ENCODE data around the gene WHRN. TPM values are rescaled to one million over a fixed set of nuclear protein-coding genes. Genes with fewer than 3 reads are reported as not detected.

WHRN gene
- total and polyA plus RNA-seq, 7 experiments from 2014 or later: 0.12 to 24.0 (median 2.5) TPM; not detected in 1

GRCh38 chr9:114427644-114428043, 77.6 kb downstream of the WHRN start:
- intact Hi-C loops (cut with micrococcal nuclease): no loop called here
- no peaks in the 10 kb centered on the region for H3K36me3 ChIP-seq (ENCODE audit: control insufficient read depth in 2 of 3, insufficient read depth in 3 of 3, low read length in 3 of 3)
- no peak overlapping the region for H3K4me3 ChIP-seq (ENCODE audit: low read length)
- no peak overlapping the region for H3K27ac ChIP-seq (ENCODE audit: low read depth, low read length)
- DNase-seq (no peak), ATAC-seq (no peak)
- Mint-ChIP-seq H3K27ac (no peak overlapping the region), H3K36me3 (no peaks in the 10 kb centered on the region), H3K4me3 (no peak overlapping the region), H3K4me1 (no peaks in the 10 kb centered on the region), H3K27me3 (peaks cover 0 to 19% (median 0%) of the 10 kb centered on the region in 5 donors), H3K9me3 (no peaks in the 10 kb centered on the region)
- no peaks in the 10 kb centered on the region for H3K27me3 ChIP-seq (ENCODE audit: control insufficient read depth in 2 of 2, insufficient read depth in 2 of 2, low read length in 2 of 2)
- ChIA-PET POLR2A (no interaction called here), CTCF (interaction anchor here (0.7 to 0.9 kb wide), 2 partner anchors 137 to 164 kb away, joined by 3 read pairs; no protein-coding TSS in a partner anchor)
- no peaks in the 10 kb centered on the region for H3K4me1 ChIP-seq (ENCODE audit: control insufficient read depth in 2 of 2, insufficient read depth in 2 of 2, low read length in 2 of 2)
- H3K9me3 ChIP-seq (ENCODE audit: control insufficient read depth in 2 of 3, low read length in 3 of 3): no peaks in the 10 kb centered on the region

GRCh38 chr9:114426046-114426948, 79.0 kb downstream of the WHRN start:
- peaks cover 0 to 13% (median 0%) of the 10 kb centered on the region in 5 donors for H3K27me3 Mint-ChIP-seq
- ATAC-seq: no peak
- H3K27ac ChIP-seq (ENCODE audit: low read depth, low read length): no peak overlapping the region
- ChIA-PET POLR2A (interaction anchor here (0.6 to 1.0 kb wide), 2 partner anchors 24 to 60 kb away, joined by 3 read pairs; no protein-coding TSS in a partner anchor), CTCF (no interaction called here)
- no peaks in the 10 kb centered on the region for H3K36me3 Mint-ChIP-seq
- H3K9me3 ChIP-seq (ENCODE audit: control insufficient read depth in 2 of 3, low read length in 3 of 3): no peaks in the 10 kb centered on the region
- H3K27me3 ChIP-seq (ENCODE audit: control insufficient read depth in 2 of 2, insufficient read depth in 2 of 2, low read length in 2 of 2): no peaks in the 10 kb centered on the region
- no peaks in the 10 kb centered on the region for H3K36me3 ChIP-seq (ENCODE audit: control insufficient read depth in 2 of 3, insufficient read depth in 3 of 3, low read length in 3 of 3)
- H3K27ac Mint-ChIP-seq: peak overlapping the region in 1 of 9 donors; percentile 5
- intact Hi-C loops (cut with micrococcal nuclease): no loop called here
- no peak for DNase-seq
- no peaks in the 10 kb centered on the region for H3K9me3 Mint-ChIP-seq
- H3K4me3 ChIP-seq (ENCODE audit: low read length): no peak overlapping the region
- no peaks in the 10 kb centered on the region for H3K4me1 ChIP-seq (ENCODE audit: control insufficient read depth in 2 of 2, insufficient read depth in 2 of 2, low read length in 2 of 2)
- no peak overlapping the region for H3K4me3 Mint-ChIP-seq
- no peaks in the 10 kb centered on the region for H3K4me1 Mint-ChIP-seq

GRCh38 chr9:114425126-114425525, 80.1 kb downstream of the WHRN start:
- H3K36me3 ChIP-seq (ENCODE audit: control insufficient read depth in 2 of 3, insufficient read depth in 3 of 3, low read length in 3 of 3): no peaks in the 10 kb centered on the region
- peaks cover 0 to 10% (median 0%) of the 10 kb centered on the region in 5 donors for H3K27me3 Mint-ChIP-seq
- intact Hi-C loops (cut with micrococcal nuclease): no loop called here
- H3K4me1 ChIP-seq (ENCODE audit: control insufficient read depth in 2 of 2, insufficient read depth in 2 of 2, low read length in 2 of 2): no peaks in the 10 kb centered on the region
- H3K27ac Mint-ChIP-seq: no peak overlapping the region
- no peaks in the 10 kb centered on the region for H3K9me3 ChIP-seq (ENCODE audit: control insufficient read depth in 2 of 3, low read length in 3 of 3)
- DNase-seq (no peak), ATAC-seq (no peak)
- no peaks in the 10 kb centered on the region for H3K9me3 Mint-ChIP-seq
- H3K4me1 Mint-ChIP-seq: no peaks in the 10 kb centered on the region
- no peak overlapping the region for H3K4me3 Mint-ChIP-seq
- H3K27ac ChIP-seq (ENCODE audit: low read depth, low read length): no peak overlapping the region
- POLR2A ChIA-PET: interaction anchor here (0.7 kb wide), 1 partner anchor 82 kb away, joined by 3 read pairs; no protein-coding TSS in a partner anchor
- no peaks in the 10 kb centered on the region for H3K27me3 ChIP-seq (ENCODE audit: control insufficient read depth in 2 of 2, insufficient read depth in 2 of 2, low read length in 2 of 2)
- no peaks in the 10 kb centered on the region for H3K36me3 Mint-ChIP-seq
- CTCF ChIA-PET: no interaction called here
- H3K4me3 ChIP-seq (ENCODE audit: low read length): no peak overlapping the region

- DNase-seq (no peak), ATAC-seq (no peak)
- Mint-ChIP-seq H3K9me3 (no peaks in the 10 kb centered on the region), H3K36me3 (no peaks in the 10 kb centered on the region), H3K4me1 (peaks cover 0 to 3% (median 0%) of the 10 kb centered on the region in 7 donors), H3K4me3 (no peak overlapping the region), H3K27me3 (peaks cover 0 to 8% (median 0%) of the 10 kb centered on the region in 5 donors), H3K27ac (no peak overlapping the region)
- no peaks in the 10 kb centered on the region for H3K36me3 ChIP-seq (ENCODE audit: control insufficient read depth in 2 of 3, insufficient read depth in 3 of 3, low read length in 3 of 3)
- H3K4me3 ChIP-seq (ENCODE audit: low read length): no peak overlapping the region
- ChIA-PET POLR2A (no interaction called here), CTCF (no interaction called here)
- no peaks in the 10 kb centered on the region for H3K27me3 ChIP-seq (ENCODE audit: control insufficient read depth in 2 of 2, insufficient read depth in 2 of 2, low read length in 2 of 2)
- intact Hi-C loops (cut with micrococcal nuclease): no loop called here
- no peaks in the 10 kb centered on the region for H3K9me3 ChIP-seq (ENCODE audit: control insufficient read depth in 2 of 3, low read length in 3 of 3)
- no peaks in the 10 kb centered on the region for H3K4me1 ChIP-seq (ENCODE audit: control insufficient read depth in 2 of 2, insufficient read depth in 2 of 2, low read length in 2 of 2)
- no peak overlapping the region for H3K27ac ChIP-seq (ENCODE audit: low read depth, low read length)
Measured at GRCh38 chr9:114424126-114424525, 81.1 kb downstream of the WHRN start.

- intact Hi-C loops (cut with micrococcal nuclease): no loop called here
- CTCF ChIA-PET: interaction anchor here (0.6 kb wide), 1 partner anchor 315 kb away, joined by 3 read pairs; no protein-coding TSS in a partner anchor
- no peak for ATAC-seq
- Histone ChIP-seq H3K27ac (ENCODE audit: low read depth, low read length) (no peak overlapping the region), H3K27me3 (ENCODE audit: control insufficient read depth in 2 of 2, insufficient read depth in 2 of 2, low read length in 2 of 2) (no peaks in the 10 kb centered on the region), H3K4me1 (ENCODE audit: control insufficient read depth in 2 of 2, insufficient read depth in 2 of 2, low read length in 2 of 2) (no peaks in the 10 kb centered on the region), H3K4me3 (ENCODE audit: low read length) (no peak overlapping the region), H3K36me3 (ENCODE audit: control insufficient read depth in 2 of 3, insufficient read depth in 3 of 3, low read length in 3 of 3) (no peaks in the 10 kb centered on the region), H3K9me3 (ENCODE audit: control insufficient read depth in 2 of 3, low read length in 3 of 3) (no peaks in the 10 kb centered on the region)
- peaks cover 0 to 8% (median 0%) of the 10 kb centered on the region in 5 donors for H3K27me3 Mint-ChIP-seq
- no peak overlapping the region for H3K4me3 Mint-ChIP-seq
- no peak for DNase-seq
- no peaks in the 10 kb centered on the region for H3K36me3 Mint-ChIP-seq
- H3K9me3 Mint-ChIP-seq: no peaks in the 10 kb centered on the region
- POLR2A ChIA-PET: no interaction called here
- peaks cover 0 to 10% (median 0%) of the 10 kb centered on the region in 7 donors for H3K4me1 Mint-ChIP-seq
- H3K27ac Mint-ChIP-seq: no peak overlapping the region
Measured at GRCh38 chr9:114423181-114423580, 82.1 kb downstream of the WHRN start.

DNA sequence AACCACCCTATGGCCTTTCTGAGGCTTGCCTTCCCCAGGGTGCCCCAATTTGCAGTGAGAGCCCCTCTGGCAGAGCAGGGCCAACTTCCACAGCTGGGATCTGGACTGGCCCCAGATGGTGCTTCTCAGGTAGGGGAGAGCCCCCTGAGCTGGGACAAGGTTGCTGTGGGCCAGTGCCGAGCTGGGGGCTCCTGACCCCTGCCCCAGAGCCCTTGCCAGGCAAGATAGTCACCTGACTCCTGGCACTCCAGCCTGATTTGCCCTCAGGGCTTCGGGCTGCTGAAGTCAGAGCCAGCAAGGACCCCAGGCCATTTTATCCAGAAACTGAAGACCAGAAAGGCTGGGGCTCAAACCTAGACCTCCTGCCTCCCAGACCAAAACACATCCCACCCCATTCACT, 84.1 kb downstream of the WHRN start:
- H3K36me3 ChIP-seq (ENCODE audit: control insufficient read depth in 2 of 3, insufficient read depth in 3 of 3, low read length in 3 of 3): no peaks in the 10 kb centered on the region
- Mint-ChIP-seq H3K9me3 (no peaks in the 10 kb centered on the region), H3K27ac (no peak overlapping the region), H3K36me3 (no peaks in the 10 kb centered on the region), H3K4me3 (no peak overlapping the region), H3K4me1 (peaks cover 0 to 21% (median 0%) of the 10 kb centered on the region in 7 donors), H3K27me3 (no peaks in the 10 kb centered on the region)
- ATAC-seq (no peak), DNase-seq (no peak)
- H3K4me1 ChIP-seq (ENCODE audit: control insufficient read depth in 2 of 2, insufficient read depth in 2 of 2, low read length in 2 of 2): no peaks in the 10 kb centered on the region
- CTCF ChIA-PET: no interaction called here
- intact Hi-C loops (cut with micrococcal nuclease): no loop called here
- no peak overlapping the region for H3K4me3 ChIP-seq (ENCODE audit: low read length)
- no peaks in the 10 kb centered on the region for H3K9me3 ChIP-seq (ENCODE audit: control insufficient read depth in 2 of 3, low read length in 3 of 3)
- no peak overlapping the region for H3K27ac ChIP-seq (ENCODE audit: low read depth, low read length)
- no peaks in the 10 kb centered on the region for H3K27me3 ChIP-seq (ENCODE audit: control insufficient read depth in 2 of 2, insufficient read depth in 2 of 2, low read length in 2 of 2)
- POLR2A ChIA-PET: no interaction called here

DNA sequence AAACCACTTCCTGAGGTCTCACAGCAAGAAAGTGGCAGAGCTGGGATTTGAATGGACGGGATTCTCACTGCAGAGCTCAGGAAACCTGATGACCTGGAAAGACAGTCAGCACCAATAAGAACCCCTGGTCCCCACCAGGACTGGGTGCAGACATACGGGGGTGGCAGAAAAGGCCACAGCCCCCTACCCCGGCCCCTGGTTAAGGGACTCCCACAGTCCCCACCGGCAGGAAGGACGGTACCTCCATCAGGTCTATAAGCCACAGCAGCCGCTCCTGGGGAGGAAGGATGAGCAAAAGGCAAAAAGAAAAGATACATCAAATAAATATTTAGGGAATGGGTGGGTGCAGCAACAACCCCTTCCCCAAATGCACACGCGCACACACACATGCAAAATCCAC, 85.5 kb downstream of the WHRN start:
- POLR2A ChIA-PET: no interaction called here
- ATAC-seq (no peak), DNase-seq (no peak)
- Histone ChIP-seq H3K9me3 (ENCODE audit: control insufficient read depth in 2 of 3, low read length in 3 of 3) (no peaks in the 10 kb centered on the region), H3K27me3 (ENCODE audit: control insufficient read depth in 2 of 2, insufficient read depth in 2 of 2, low read length in 2 of 2) (no peaks in the 10 kb centered on the region), H3K4me1 (ENCODE audit: control insufficient read depth in 2 of 2, insufficient read depth in 2 of 2, low read length in 2 of 2) (no peaks in the 10 kb centered on the region), H3K4me3 (ENCODE audit: low read length) (no peak overlapping the region), H3K27ac (ENCODE audit: low read depth, low read length) (no peak overlapping the region), H3K36me3 (ENCODE audit: control insufficient read depth in 2 of 3, insufficient read depth in 3 of 3, low read length in 3 of 3) (no peaks in the 10 kb centered on the region)
- CTCF ChIA-PET: no interaction called here
- Mint-ChIP-seq H3K9me3 (no peaks in the 10 kb centered on the region), H3K36me3 (no peaks in the 10 kb centered on the region), H3K27me3 (no peaks in the 10 kb centered on the region), H3K27ac (no peak overlapping the region), H3K4me1 (peaks cover 0 to 21% (median 0%) of the 10 kb centered on the region in 7 donors), H3K4me3 (no peak overlapping the region)
- intact Hi-C loops (cut with micrococcal nuclease): no loop called here

Data from naive thymus-derived CD4-positive, alpha-beta T cell (primary cell).